Dermis microvascular lymphatic vessel endothelial cell (primary cell): Measurements from ENCODE around the gene DBET. TPM values are rescaled to one million over a fixed set of nuclear protein-coding genes. Genes with fewer than 3 reads are reported as not detected.

ENCODE experiments used
- total RNA-seq: library from RNA; depleted of rRNA; stranded (reverse); fragments of >200 nt; gene quantifications from 2 replicates; pipeline ENCODE4 v1.2.1, GENCODE V29; 2014

DBET gene
- total RNA-seq, 1 donor from 2014 or later = not detected

Other genes with a start within 250 kb of the DBET start
- gene FRG1, start 123.6 kb upstream of the DBET start, total RNA-seq = 13.8 and 24.6 TPM in 2 replicates
- not detected in 2 replicates for gene FRG2, start 37.2 kb upstream of the DBET start, total RNA-seq
- not detected in 2 replicates for gene DUX4, start 109.3 kb downstream of the DBET start, total RNA-seq